IMR-90 (cell line): ENCODE measurements around the gene LPGAT1.

Source experiments
- CTCF ChIP-seq: conservative IDR thresholded peaks from 2 replicates; pipeline ENCODE4 v1.5.1; 2012; ENCODE audit warnings: mild to moderate bottlenecking, low read depth, low read length, improper control_type of control experiment
- POLR2A ChIP-seq: IDR thresholded peaks from 2 replicates; pipeline ENCODE4 v1.6.1; 2012; ENCODE audit warnings: mild to moderate bottlenecking, low read depth, low read length

DNA sequence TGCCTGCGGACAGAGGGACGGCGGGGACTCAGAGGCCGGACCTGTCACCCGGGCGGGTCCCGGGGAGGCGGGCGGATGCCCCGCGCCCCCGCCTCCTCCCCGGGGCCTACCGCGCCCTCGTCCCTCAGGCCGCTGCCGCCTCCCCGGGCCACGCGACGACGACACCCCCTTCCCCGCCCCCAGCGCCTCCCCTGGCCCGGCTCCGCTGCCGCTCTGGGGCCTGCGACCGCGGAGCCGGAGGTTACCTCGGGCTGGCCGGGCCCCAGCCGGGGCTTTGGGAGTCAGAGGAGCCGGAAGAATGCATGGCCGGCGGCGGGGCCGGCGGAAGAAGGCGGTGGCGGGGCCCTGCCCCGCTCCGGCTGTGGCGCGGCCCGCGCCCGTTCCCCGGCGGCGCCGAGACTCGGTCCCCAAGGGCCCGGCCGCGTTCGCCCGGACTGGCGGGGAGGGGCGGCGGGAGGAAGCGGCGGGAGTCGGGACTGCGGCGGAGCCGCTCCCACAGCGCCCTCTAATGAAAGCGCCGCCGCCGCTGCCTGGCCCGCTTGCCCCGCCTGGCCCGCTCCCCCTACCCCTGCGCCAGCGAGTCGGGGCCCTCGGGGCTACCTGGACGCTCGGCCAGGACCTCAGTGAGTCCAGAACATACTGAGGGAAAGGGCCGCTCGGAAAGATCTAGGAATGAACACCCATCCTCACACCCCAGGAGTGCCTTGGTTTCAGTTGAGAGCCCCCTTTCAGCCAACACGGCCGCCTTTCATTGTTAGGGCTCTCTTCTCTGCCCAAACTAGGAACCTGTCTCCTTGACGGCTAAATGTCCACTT, at the start of gene LPGAT1:
- TF ChIP-seq CTCF (peak; percentile 69), POLR2A (peak; percentile 56)
